Kidney epithelial cell (primary cell): ENCODE measurements around the gene RUNX1. TPM values are rescaled to one million over a fixed set of nuclear protein-coding genes. Genes with fewer than 3 reads are reported as not detected.

Experiments used
- DNase-seq: peaks from one replicate; pipeline ENCODE4 v3.0.0-alpha.2; 2010; ENCODE audit warnings: low read depth
- H3K27me3 ChIP-seq: 2 replicates; pipeline ENCODE4 v1.6.0; 2011; ENCODE audit warnings: low read length; ENCODE audit not compliant: control insufficient read depth, insufficient read depth
- H3K36me3 ChIP-seq: 2 replicates; pipeline ENCODE4 v1.5.1; 2011; ENCODE audit warnings: low read length; ENCODE audit not compliant: control insufficient read depth, insufficient read depth
- H3K4me3 ChIP-seq: 2 replicates; pipeline ENCODE4 v1.5.1; 2011; ENCODE audit warnings: low read depth, mild to moderate bottlenecking, control low read depth, low read length
- CTCF ChIP-seq: IDR thresholded peaks from 2 replicates; pipeline ENCODE4 v1.5.1; 2011; ENCODE audit warnings: mild to moderate bottlenecking, moderate library complexity, low read length, control low read depth, inconsistent platforms; ENCODE audit not compliant: insufficient read depth, poor library complexity, severe bottlenecking
- total RNA-seq: library from RNA; depleted of rRNA; stranded (reverse); fragments of >200 nt; gene quantifications from 2 replicates; pipeline ENCODE4 v1.2.3, GENCODE V29; 2015

RUNX1 gene
- total RNA-seq, 1 donor from 2014 or later, result 43.0 TPM

- Histone ChIP-seq H3K36me3 (peaks cover 1% of the 10 kb centered on the region), H3K4me3 (no peak overlapping the region), H3K27me3 (no peaks in the 10 kb centered on the region)
- DNase-seq, result no peak
- no peak for TF ChIP-seq CTCF
Observed at GRCh38 chr21:34909492-34910292, 139.4 kb downstream of the RUNX1 start.

GRCh38 chr21:34908419-34909055, 140.6 kb downstream of the RUNX1 start:
- H3K4me3 ChIP-seq, result no peak overlapping the region
- DNase-seq, result no peak
- no peak for TF ChIP-seq CTCF
- no peaks in the 10 kb centered on the region for H3K27me3 ChIP-seq
- H3K36me3 ChIP-seq, result peaks cover 1% of the 10 kb centered on the region

- Histone ChIP-seq H3K27me3 (no peaks in the 10 kb centered on the region), H3K36me3 (peaks cover 1% of the 10 kb centered on the region), H3K4me3 (no peak overlapping the region)
- TF ChIP-seq CTCF, result no peak
- no peak for DNase-seq
Observed at GRCh38 chr21:34907461-34908418, 141.4 kb downstream of the RUNX1 start.

- no peaks in the 10 kb centered on the region for H3K27me3 ChIP-seq
- no peak for TF ChIP-seq CTCF
- no peak for DNase-seq
Observed at GRCh38 chr21:34906401-34906800, 142.7 kb downstream of the RUNX1 start.

GRCh38 chr21:34905218-34905537, 143.9 kb downstream of the RUNX1 start:
- H3K27me3 ChIP-seq, result no peaks in the 10 kb centered on the region
- TF ChIP-seq CTCF, result no peak

More at GRCh38 chr21:34906401-34906800, 142.7 kb downstream of the RUNX1 start:
- Histone ChIP-seq H3K4me3 (no peak overlapping the region), H3K36me3 (peaks cover 1% of the 10 kb centered on the region)

More at GRCh38 chr21:34905218-34905537, 143.9 kb downstream of the RUNX1 start:
- DNase-seq, result no peak
- H3K36me3 ChIP-seq, result peaks cover 1% of the 10 kb centered on the region
- H3K4me3 ChIP-seq, result no peak overlapping the region
